DND-41 (cell line): ENCODE data around the gene MACROD2.

Source experiments
- ATAC-seq: fragments of 200-7000 bp; cut with Tn5 transposase; 3 replicates; pipeline ENCODE4 v1.9.1; 2021; ENCODE audit warnings: low read depth; ENCODE audit not compliant: insufficient read depth
- DNase-seq: peaks from one replicate; pipeline ENCODE4 v3.0.0-alpha.2; 2020
- H2AFZ ChIP-seq: 2 replicates; pipeline ENCODE4 v1.6.0; 2012; ENCODE audit warnings: low read depth, low read length
- H3K27ac ChIP-seq: 2 replicates; pipeline ENCODE4 v1.5.1; 2012; ENCODE audit warnings: low read length, inconsistent platforms
- H3K27me3 ChIP-seq: fragments of 200-600 bp; sonication (generic); 2 replicates; pipeline ENCODE4 v1.6.0; 2012; ENCODE audit warnings: low read length, mild to moderate bottlenecking, inconsistent platforms; ENCODE audit not compliant: insufficient read depth, poor library complexity
- H3K36me3 ChIP-seq: 2 replicates; pipeline ENCODE4 v1.5.1; 2012; ENCODE audit warnings: low read length, inconsistent platforms; ENCODE audit not compliant: insufficient read depth
- H3K4me1 ChIP-seq: 2 replicates; pipeline ENCODE4 v1.5.1; 2012; ENCODE audit warnings: mild to moderate bottlenecking, low read length; ENCODE audit not compliant: insufficient read depth
- H3K4me2 ChIP-seq: 2 replicates; pipeline ENCODE4 v1.6.0; 2012; ENCODE audit warnings: mild to moderate bottlenecking, moderate library complexity, low read length, inconsistent platforms; ENCODE audit not compliant: insufficient read depth
- H3K4me3 ChIP-seq, 2 experiments: fragments of 200-600 bp in 1 of 2; shearing (Covaris generic) in 1 of 2; 2 replicates each; pipeline ENCODE4 v1.5.1; 2012 to 2016; ENCODE audit warnings: inconsistent platforms in 2 of 2, low read length in 2 of 2, mild to moderate bottlenecking in 2 of 2, low read depth in 1 of 2, moderate library complexity in 1 of 2
- H3K79me2 ChIP-seq: 2 replicates; pipeline ENCODE4 v1.6.0; 2012; ENCODE audit warnings: low read length, inconsistent platforms; ENCODE audit not compliant: insufficient read depth
- H3K9ac ChIP-seq: 2 replicates; pipeline ENCODE4 v1.6.0; 2012; ENCODE audit warnings: low read depth, mild to moderate bottlenecking, inconsistent platforms, low read length, moderate library complexity
- H3K9me3 ChIP-seq: 2 replicates; pipeline ENCODE4 v1.5.1; 2012; ENCODE audit warnings: low read length, moderate library complexity, mild to moderate bottlenecking, inconsistent platforms; ENCODE audit not compliant: insufficient read depth, severe bottlenecking
- H4K20me1 ChIP-seq: 2 replicates; pipeline ENCODE4 v1.6.0; 2012; ENCODE audit warnings: low read length; ENCODE audit not compliant: insufficient read depth
- EZH2 ChIP-seq: IDR thresholded peaks from 3 replicates; pipeline ENCODE4 v1.6.1; 2012; ENCODE audit warnings: borderline replicate concordance, low read depth, mild to moderate bottlenecking, moderate library complexity, low read length, inconsistent platforms; ENCODE audit not compliant: severe bottlenecking
- TF ChIP-seq, protein P1 (sequence below): IDR thresholded peaks from 2 replicates; pipeline ENCODE4 v1.5.1; 2012; ENCODE audit warnings: borderline replicate concordance, low read length, moderate library complexity, mild to moderate bottlenecking; ENCODE audit not compliant: poor library complexity, severe bottlenecking; ENCODE audit errors: extremely low read depth

The MACROD2 gene

DNA sequence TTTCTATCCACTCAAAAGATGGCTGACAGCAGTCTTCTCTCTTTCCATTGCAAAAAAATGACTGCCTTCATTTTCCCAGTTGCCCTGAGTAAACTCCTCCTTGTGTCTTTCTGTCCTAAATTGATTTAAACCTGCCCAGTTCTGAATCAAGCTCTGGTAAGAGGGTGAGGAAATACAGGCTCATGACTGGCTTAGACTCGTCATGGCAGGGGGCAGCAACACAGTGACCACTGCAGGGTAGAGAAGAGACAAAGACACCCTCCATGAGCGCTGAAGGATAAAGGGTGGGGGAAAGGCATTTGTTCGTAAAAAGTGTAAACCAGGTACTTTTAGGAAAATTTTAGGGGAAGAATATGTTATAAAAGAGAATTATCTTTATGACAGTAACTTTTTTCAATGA, 1080.3 kb downstream of the MACROD2 start:
- Histone ChIP-seq H3K79me2 (no peaks in the 10 kb centered on the region), H3K4me1 (peaks cover 10% of the 10 kb centered on the region), H3K9me3 (peaks cover under 1% of the 10 kb centered on the region), H3K4me2 (no peak overlapping the region), H3K4me3 (no peak overlapping the region), H3K36me3 (no peaks in the 10 kb centered on the region), H3K27me3 (no peaks in the 10 kb centered on the region), H2AFZ (no peak overlapping the region), H4K20me1 (no peaks in the 10 kb centered on the region), H3K9ac (no peak overlapping the region), H3K27ac (no peak overlapping the region)
- no peak for DNase-seq
- ATAC-seq, result no peak
- no peak for TF ChIP-seq EZH2
- TF ChIP-seq, protein P1, sequence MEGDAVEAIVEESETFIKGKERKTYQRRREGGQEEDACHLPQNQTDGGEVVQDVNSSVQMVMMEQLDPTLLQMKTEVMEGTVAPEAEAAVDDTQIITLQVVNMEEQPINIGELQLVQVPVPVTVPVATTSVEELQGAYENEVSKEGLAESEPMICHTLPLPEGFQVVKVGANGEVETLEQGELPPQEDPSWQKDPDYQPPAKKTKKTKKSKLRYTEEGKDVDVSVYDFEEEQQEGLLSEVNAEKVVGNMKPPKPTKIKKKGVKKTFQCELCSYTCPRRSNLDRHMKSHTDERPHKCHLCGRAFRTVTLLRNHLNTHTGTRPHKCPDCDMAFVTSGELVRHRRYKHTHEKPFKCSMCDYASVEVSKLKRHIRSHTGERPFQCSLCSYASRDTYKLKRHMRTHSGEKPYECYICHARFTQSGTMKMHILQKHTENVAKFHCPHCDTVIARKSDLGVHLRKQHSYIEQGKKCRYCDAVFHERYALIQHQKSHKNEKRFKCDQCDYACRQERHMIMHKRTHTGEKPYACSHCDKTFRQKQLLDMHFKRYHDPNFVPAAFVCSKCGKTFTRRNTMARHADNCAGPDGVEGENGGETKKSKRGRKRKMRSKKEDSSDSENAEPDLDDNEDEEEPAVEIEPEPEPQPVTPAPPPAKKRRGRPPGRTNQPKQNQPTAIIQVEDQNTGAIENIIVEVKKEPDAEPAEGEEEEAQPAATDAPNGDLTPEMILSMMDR, result no peak

DNA sequence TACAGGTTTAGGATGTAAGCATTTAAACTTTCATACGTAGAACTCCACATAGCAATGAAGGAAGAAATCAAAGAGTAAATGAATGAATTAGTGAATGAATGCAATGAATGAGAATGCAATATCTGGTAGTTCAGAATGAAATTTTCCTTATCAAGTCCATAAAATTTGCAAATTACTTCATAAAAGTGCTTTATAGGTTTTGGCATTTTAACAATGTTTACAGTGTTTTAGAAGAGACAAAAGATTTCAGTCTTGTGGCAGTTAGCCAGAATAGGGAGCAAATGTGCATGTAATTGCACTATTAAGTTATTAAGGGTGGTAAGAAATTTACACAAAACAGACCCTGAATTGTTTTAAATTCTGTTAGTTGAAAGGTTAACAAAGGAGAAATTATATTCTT, 1081.5 kb downstream of the MACROD2 start:
- no peak overlapping the region for H3K27ac ChIP-seq
- no peak for ATAC-seq
- TF ChIP-seq, protein P1, result no peak
- no peak for TF ChIP-seq EZH2

DNA sequence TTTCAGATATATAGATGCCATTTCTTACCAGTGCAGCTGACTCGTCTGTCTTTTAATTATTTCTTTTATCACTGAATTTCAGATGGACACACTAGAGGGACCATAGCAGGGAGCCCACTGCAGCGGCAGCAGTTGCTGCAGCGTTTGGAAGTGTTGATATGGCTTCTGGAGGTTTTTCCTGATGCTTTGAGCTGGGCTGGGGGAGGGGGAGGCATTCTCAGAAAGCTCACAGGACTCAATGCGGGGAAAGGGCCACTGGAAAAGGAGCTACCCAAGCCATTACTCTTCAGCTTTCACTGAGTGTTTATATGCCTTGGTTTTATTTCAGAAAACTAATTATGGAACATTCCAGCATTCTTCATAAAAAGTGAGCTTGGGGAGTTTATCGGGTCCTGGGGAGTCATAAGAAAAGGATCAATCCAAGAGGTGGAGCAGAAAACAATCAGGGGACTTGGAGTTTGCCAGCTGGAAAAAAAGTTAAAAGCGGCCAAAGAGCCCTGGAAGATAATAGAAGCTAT, 1082.5 kb downstream of the MACROD2 start:
- peaks cover 10% of the 10 kb centered on the region for H3K4me1 ChIP-seq
- TF ChIP-seq EZH2, result no peak
- TF ChIP-seq, protein P1, result no peak
- no peaks in the 10 kb centered on the region for H3K27me3 ChIP-seq
- DNase-seq (no peak), ATAC-seq (no peak)
- no peak overlapping the region for H2AFZ ChIP-seq
- no peak overlapping the region for H3K27ac ChIP-seq
- no peak overlapping the region for H3K9ac ChIP-seq
- H3K4me3 ChIP-seq, result no peak overlapping the region
- no peak overlapping the region for H3K4me2 ChIP-seq
- no peaks in the 10 kb centered on the region for H3K79me2 ChIP-seq
- no peaks in the 10 kb centered on the region for H3K9me3 ChIP-seq
- no peaks in the 10 kb centered on the region for H3K36me3 ChIP-seq
- H4K20me1 ChIP-seq, result no peaks in the 10 kb centered on the region

More for the DNA sequence above, 1081.5 kb downstream of the MACROD2 start:
- Histone ChIP-seq H3K4me3 (no peak overlapping the region), H2AFZ (no peak overlapping the region), H3K4me2 (no peak overlapping the region), H3K36me3 (no peaks in the 10 kb centered on the region), H3K4me1 (peaks cover 10% of the 10 kb centered on the region), H3K79me2 (no peaks in the 10 kb centered on the region), H4K20me1 (no peaks in the 10 kb centered on the region), H3K27me3 (no peaks in the 10 kb centered on the region), H3K9ac (no peak overlapping the region), H3K9me3 (no peaks in the 10 kb centered on the region)
- DNase-seq, result no peak
